H9 (cell line): ENCODE results near the gene EIF1AD. TPM values are rescaled to one million over a fixed set of nuclear protein-coding genes. Genes with fewer than 3 reads are reported as not detected.
A peak's percentile ranks its signal among the peaks of the same experiment; 100 is the strongest.

ENCODE experiments used
- DNase-seq: peaks from one replicate; pipeline ENCODE4 v3.0.0-alpha.2; 2017
- H2AFZ ChIP-seq: one replicate; pipeline ENCODE4 v1.6.1; 2013; ENCODE audit warnings: mild to moderate bottlenecking, low read length, control low read depth, moderate library complexity
- H2AK5ac ChIP-seq: 2 replicates; pipeline ENCODE4 v1.6.1; 2013; ENCODE audit warnings: low read length, control low read depth, mixed read lengths; ENCODE audit not compliant: insufficient read length
- H2BK120ac ChIP-seq: one replicate; pipeline ENCODE4 v1.6.1; 2013; ENCODE audit warnings: low read depth, mild to moderate bottlenecking, low read length, control low read depth, inconsistent platforms; ENCODE audit not compliant: poor library complexity, severe bottlenecking
- H2BK12ac ChIP-seq: 2 replicates; pipeline ENCODE4 v1.6.1; 2013; ENCODE audit warnings: low read length, control low read depth, mixed read lengths, low read depth; ENCODE audit not compliant: insufficient read length
- H2BK15ac ChIP-seq: 2 replicates; pipeline ENCODE4 v1.6.1; 2013; ENCODE audit warnings: low read depth, low read length, control low read depth
- H2BK20ac ChIP-seq: one replicate; pipeline ENCODE4 v1.6.1; 2013; ENCODE audit warnings: low read depth, mild to moderate bottlenecking, low read length, control low read depth, inconsistent platforms; ENCODE audit not compliant: poor library complexity, severe bottlenecking
- H2BK5ac ChIP-seq: 2 replicates; pipeline ENCODE4 v1.6.1; 2013; ENCODE audit warnings: low read length, control low read depth, mixed read lengths; ENCODE audit not compliant: insufficient read length
- H3K14ac ChIP-seq: 2 replicates; pipeline ENCODE4 v1.6.1; 2013; ENCODE audit warnings: low read length, control low read depth; ENCODE audit not compliant: insufficient read depth
- H3K18ac ChIP-seq: 2 replicates; pipeline ENCODE4 v1.6.1; 2013; ENCODE audit warnings: low read depth, mild to moderate bottlenecking, mixed read lengths, low read length, control low read depth; ENCODE audit not compliant: insufficient read length
- H3K23ac ChIP-seq: 2 replicates; pipeline ENCODE4 v1.6.1; 2013; ENCODE audit warnings: low read length, control low read depth, mixed read lengths, low read depth; ENCODE audit not compliant: insufficient read length
- H3K23me2 ChIP-seq: 2 replicates; pipeline ENCODE4 v1.6.1; 2013; ENCODE audit warnings: low read depth, mild to moderate bottlenecking, mixed read lengths, low read length, control low read depth; ENCODE audit not compliant: insufficient read length, poor library complexity, severe bottlenecking
- H3K27ac ChIP-seq: 2 replicates; pipeline ENCODE4 v1.5.1; 2013; ENCODE audit warnings: low read length, control low read depth, mixed read lengths, low read depth; ENCODE audit not compliant: insufficient read length
- H3K27me3 ChIP-seq: 2 replicates; pipeline ENCODE4 v1.6.1; 2013; ENCODE audit warnings: low read length, control low read depth, inconsistent platforms; ENCODE audit not compliant: insufficient read depth
- H3K4ac ChIP-seq: 2 replicates; pipeline ENCODE4 v1.6.1; 2013; ENCODE audit warnings: low read depth, mild to moderate bottlenecking, control low read depth, inconsistent platforms, low read length, moderate library complexity
- H3K4me1 ChIP-seq: 2 replicates; pipeline ENCODE4 v1.6.1; 2013; ENCODE audit warnings: low read length, control low read depth, inconsistent platforms; ENCODE audit not compliant: insufficient read depth
- H3K4me2 ChIP-seq: 2 replicates; pipeline ENCODE4 v1.6.1; 2013; ENCODE audit warnings: low read length, control low read depth, mixed read lengths; ENCODE audit not compliant: insufficient read length, insufficient read depth
- H3K56ac ChIP-seq: 2 replicates; pipeline ENCODE4 v1.6.1; 2013; ENCODE audit warnings: low read depth, mild to moderate bottlenecking, mixed read lengths, low read length, control low read depth; ENCODE audit not compliant: insufficient read length
- H3K79me1 ChIP-seq: 2 replicates; pipeline ENCODE4 v1.6.1; 2013; ENCODE audit warnings: low read depth, mild to moderate bottlenecking, moderate library complexity, low read length, control low read depth, inconsistent platforms; ENCODE audit not compliant: insufficient read depth, poor library complexity, severe bottlenecking
- H3K79me2 ChIP-seq: 2 replicates; pipeline ENCODE4 v1.6.1; 2013; ENCODE audit warnings: low read length, control low read depth, inconsistent platforms; ENCODE audit not compliant: insufficient read depth
- H3K9ac ChIP-seq: 2 replicates; pipeline ENCODE4 v1.6.1; 2013; ENCODE audit warnings: low read length, control low read depth, mixed read lengths; ENCODE audit not compliant: insufficient read length; ENCODE audit errors: extremely low read depth
- H3K9me3 ChIP-seq: one replicate; pipeline ENCODE4 v1.6.1; 2013; ENCODE audit warnings: low read depth, low read length, inconsistent platforms; ENCODE audit not compliant: control insufficient read depth
- H3T11ph ChIP-seq: one replicate; pipeline ENCODE4 v1.6.1; 2013; ENCODE audit warnings: mild to moderate bottlenecking, low read length, control low read depth, inconsistent platforms
- H4K20me1 ChIP-seq: one replicate; pipeline ENCODE4 v1.6.1; 2013; ENCODE audit not compliant: control insufficient read depth, insufficient read length, insufficient read depth
- H4K5ac ChIP-seq: 2 replicates; pipeline ENCODE4 v1.6.1; 2013; ENCODE audit warnings: low read depth, mild to moderate bottlenecking, mixed read lengths, low read length, control low read depth; ENCODE audit not compliant: insufficient read length
- H4K8ac ChIP-seq: replicated peaks from 2 replicates; pipeline ENCODE4 v1.6.1; 2013; ENCODE audit warnings: low read length, control low read depth, mixed read lengths, low read depth; ENCODE audit not compliant: insufficient read length
- H4K91ac ChIP-seq: 2 replicates; pipeline ENCODE4 v1.6.1; 2013; ENCODE audit warnings: low read depth, mild to moderate bottlenecking, moderate library complexity, mixed read lengths, low read length, control low read depth; ENCODE audit not compliant: insufficient read length
- H3K27ac Mint-ChIP-seq, 3 experiments: 2 replicates in 2 of 3; 3 replicates in 1 of 3; pipeline ENCODE4 v1.8.0; 2020 to 2021; ENCODE audit warnings: mixed read lengths in 3 of 3, mild to moderate bottlenecking in 1 of 3, moderate library complexity in 1 of 3
- H3K27me3 Mint-ChIP-seq: 2 replicates; pipeline ENCODE4 v1.8.0; 2021; ENCODE audit warnings: low read depth, mild to moderate bottlenecking, moderate library complexity, mixed read lengths
- H3K36me3 Mint-ChIP-seq, 3 experiments: 2 replicates in 2 of 3; 3 replicates in 1 of 3; pipeline ENCODE4 v1.8.0; 2020 to 2021; ENCODE audit warnings: low read depth in 3 of 3, mixed read lengths in 3 of 3; ENCODE audit not compliant: insufficient read depth in 1 of 3
- H3K4me1 Mint-ChIP-seq, 2 experiments: 2 replicates each; pipeline ENCODE4 v1.8.0; 2020; ENCODE audit warnings: mixed read lengths in 2 of 2
- H3K4me3 Mint-ChIP-seq, 2 experiments: 2 replicates in 1 of 2; 3 replicates in 1 of 2; pipeline ENCODE4 v1.8.0; 2020 to 2021; ENCODE audit warnings: mild to moderate bottlenecking in 2 of 2, mixed read lengths in 2 of 2, moderate library complexity in 1 of 2
- H3K9me3 Mint-ChIP-seq, 2 experiments: 2 replicates in 1 of 2; 3 replicates in 1 of 2; pipeline ENCODE4 v1.8.0; 2020; ENCODE audit warnings: mild to moderate bottlenecking in 2 of 2, mixed read lengths in 2 of 2, moderate library complexity in 1 of 2
- CTCF ChIP-seq: fragments of 200-600 bp; sonication (generic); conservative IDR thresholded peaks from 3 replicates; pipeline ENCODE4 v1.8.0; 2021; ENCODE audit warnings: antibody characterized with exemption, mild to moderate bottlenecking
- WGBS: extraction: QIAGEN DNeasy Blood & Tissue Kit; methylation state at CpG from one replicate; pipeline ENCODE4 v1.1.7; 2013; ENCODE audit warnings: missing lambda C conversion rate, low lambda C conversion rate, mixed read lengths; ENCODE audit not compliant: insufficient read length; ENCODE audit errors: extremely low coverage; 5-methylcytosine and 5-hydroxymethylcytosine counted together
- total RNA-seq: library from RNA; stranded (reverse); gene quantifications from 2 replicates; pipeline ENCODE4 v1.2.1, GENCODE V29; 2021

Gene EIF1AD
- total RNA-seq, 1 experiment from 2014 or later, result 46.7 TPM

DNA sequence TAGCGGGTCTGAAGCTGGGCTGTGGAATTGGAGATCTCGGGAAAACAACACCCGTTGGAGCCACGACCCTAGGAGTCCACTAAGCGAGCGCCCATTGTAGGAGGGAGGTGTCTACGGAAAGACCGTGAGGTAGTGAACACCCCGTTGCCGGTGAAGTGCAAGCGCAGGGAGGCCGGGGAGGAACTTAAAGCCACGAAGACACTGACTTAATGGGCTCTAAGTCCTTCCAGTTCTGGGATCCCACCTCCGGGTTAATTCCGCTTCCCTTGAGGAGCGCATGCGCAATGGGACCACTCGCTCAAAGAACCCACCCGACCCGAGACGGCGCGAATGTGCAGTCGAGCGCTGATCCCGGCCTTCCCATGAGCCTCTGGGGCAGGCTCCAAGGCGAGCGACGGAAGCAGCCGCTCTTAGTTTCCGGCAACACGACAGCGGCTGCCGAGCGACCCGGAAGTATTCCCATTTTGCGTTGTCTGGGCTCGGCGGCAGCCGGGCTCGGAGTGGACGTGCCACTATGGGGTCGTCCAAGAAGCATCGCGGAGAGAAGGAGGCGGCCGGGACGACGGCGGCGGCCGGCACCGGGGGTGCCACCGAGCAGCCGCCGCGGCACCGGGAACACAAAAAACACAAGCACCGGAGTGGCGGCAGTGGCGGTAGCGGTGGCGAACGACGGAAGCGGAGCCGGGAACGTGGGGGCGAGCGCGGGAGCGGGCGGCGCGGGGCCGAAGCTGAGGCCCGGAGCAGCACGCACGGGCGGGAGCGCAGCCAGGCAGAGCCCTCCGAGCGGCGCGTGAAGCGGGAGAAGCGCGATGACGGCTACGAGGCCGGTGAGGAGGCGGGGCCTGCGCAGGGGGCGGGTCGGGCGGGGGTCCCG lies 40.5 kb downstream of the EIF1AD start, which contains the start of gene SART1:
Gene SART1 (plus strand): TSS at position 468 of the 874 bp plus-strand sequence. CDS start 47 bp downstream, at position 515.
- TF ChIP-seq CTCF, result no peak
- no peak within 1 kb of the TSS for H2BK15ac ChIP-seq
- no peak within 1 kb of the TSS for H4K5ac ChIP-seq
- no peak within 1 kb of the TSS for H4K8ac ChIP-seq
- peaks cover 11 to 16% of the 10 kb centered on the region in 2 experiments for H3K4me1 Mint-ChIP-seq
- H2AFZ ChIP-seq, result no peak within 1 kb of the TSS
- H3K27ac ChIP-seq, result no peak within 1 kb of the TSS
- H3K23ac ChIP-seq, result no peak within 1 kb of the TSS
- H3K79me1 ChIP-seq, result peaks cover 5% of the 10 kb centered on the region
- no peak within 1 kb of the TSS for H2BK120ac ChIP-seq
- H3T11ph ChIP-seq, result no peak within 1 kb of the TSS
- H3K4me1 ChIP-seq, result peaks cover 3% of the 10 kb centered on the region; the same call in 1 of the 2 replicates
- peak within 1 kb of the TSS; percentile 76 for H3K18ac ChIP-seq
- H3K23me2 ChIP-seq, result peaks cover 3% of the 10 kb centered on the region
- H3K4me2 ChIP-seq, result peak within 1 kb of the TSS; percentile 82
- H3K27me3 Mint-ChIP-seq, result no peaks in the 10 kb centered on the region; the same call in 1 of the 2 replicates
- H3K14ac ChIP-seq, result peak within 1 kb of the TSS; percentile 67
- peak; percentile 98 for DNase-seq
- no peaks in the 10 kb centered on the region for H4K20me1 ChIP-seq
- no peak within 1 kb of the TSS for H4K91ac ChIP-seq
- no CpG with 5 or more reads among the region's 97 CpGs for WGBS
- no peak within 1 kb of the TSS for H2BK20ac ChIP-seq
- H3K4ac ChIP-seq, result no peak within 1 kb of the TSS
- no peak within 1 kb of the TSS for H3K56ac ChIP-seq
- H2BK5ac ChIP-seq, result no peak within 1 kb of the TSS
- H3K79me2 ChIP-seq, result peaks cover 10% of the 10 kb centered on the region; the same call in 1 of the 2 replicates
- no peaks in the 10 kb centered on the region for H3K27me3 ChIP-seq
- peak within 1 kb of the TSS; percentile 97 to 99 (median 97) for H3K27ac Mint-ChIP-seq
- H3K36me3 Mint-ChIP-seq, result peaks cover 19 to 38% (median 30%) of the 10 kb centered on the region in 3 experiments
- H3K9ac ChIP-seq, result peak within 1 kb of the TSS; percentile 78
- H3K9me3 ChIP-seq, result no peaks in the 10 kb centered on the region
- H3K4me3 Mint-ChIP-seq, result peak within 1 kb of the TSS; percentile 93 to 94
- no peak within 1 kb of the TSS for H2BK12ac ChIP-seq
- no peak within 1 kb of the TSS for H2AK5ac ChIP-seq
- no peaks in the 10 kb centered on the region; a peak in 1 of 5 replicates for H3K9me3 Mint-ChIP-seq
